H54 (cell line): ENCODE data around the gene MUL1.
A peak's percentile ranks its signal among the peaks of the same experiment; 100 is the strongest.
"Not testable (repeated sequence)": the region's sequence is repeated elsewhere in the genome, so short reads cannot be mapped to it uniquely, and the experiment has no call there.

ENCODE experiments used
- DNase-seq: peaks from one replicate; pipeline ENCODE4 v3.0.0; 2011; ENCODE audit warnings: low spot score, mixed read lengths; ENCODE audit not compliant: insufficient read length
- FAIRE-seq: peaks from 3 replicates; lab custom pipeline; 2011; peaks lifted over from hg19 to GRCh38; lab: Jason Lieb, UNC
- POLR2A ChIP-seq: IDR thresholded peaks from 2 replicates; pipeline ENCODE4 v1.6.1; 2011; ENCODE audit warnings: low read depth, mild to moderate bottlenecking, low read length

MUL1 gene

DNA sequence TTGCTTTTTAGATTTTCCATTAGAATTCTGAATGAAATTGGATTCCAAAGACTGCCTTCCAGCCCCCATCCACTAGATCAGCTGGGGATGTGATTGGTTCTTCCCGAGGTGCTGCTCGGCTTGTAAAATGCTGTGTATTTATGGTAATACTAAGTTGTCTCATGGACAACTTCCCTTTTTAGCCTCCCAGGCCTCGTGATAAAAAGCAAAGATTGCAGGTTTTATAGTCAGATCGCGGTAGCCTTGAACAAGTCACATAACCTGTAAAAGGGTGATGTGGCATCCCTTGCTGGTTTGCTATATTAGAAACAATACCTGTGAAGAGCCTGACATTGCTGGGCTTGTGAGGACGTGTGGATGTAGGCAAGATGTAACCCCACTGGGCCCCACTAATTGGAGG, 10.4 kb downstream of the MUL1 start:
- no peak for DNase-seq
- no peak for TF ChIP-seq POLR2A
- FAIRE-seq = no peak

- DNase-seq, FAIRE-seq: not testable (repeated sequence)
Observed at GRCh38 chr1:20496725-20497383, 11.1 kb downstream of the MUL1 start.

DNA sequence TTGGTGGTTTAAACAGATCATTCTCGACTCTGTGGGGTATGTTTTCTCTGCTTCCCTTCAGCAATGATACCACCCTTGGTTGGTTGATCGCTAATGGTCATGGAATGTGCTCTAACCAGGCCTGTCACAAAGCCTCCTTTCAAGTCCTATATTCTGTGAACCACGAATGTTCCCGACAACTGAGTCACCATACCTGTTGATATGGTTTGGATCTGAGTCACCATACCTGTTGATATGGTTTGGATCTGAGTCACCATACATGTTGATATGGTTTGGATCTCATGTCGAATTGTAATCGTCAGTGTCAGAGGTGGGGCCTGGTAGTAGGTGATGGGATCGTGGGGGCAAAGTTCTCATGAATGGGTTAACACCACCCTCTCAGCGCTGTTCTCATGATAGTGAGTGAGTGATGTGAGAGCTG, 11.7 kb downstream of the MUL1 start:
- TF ChIP-seq POLR2A = no peak
- no peak for FAIRE-seq
- no peak for DNase-seq

- no peak for FAIRE-seq
- no peak for DNase-seq
- no peak for TF ChIP-seq POLR2A
Observed at GRCh38 chr1:20495661-20496060, 12.3 kb downstream of the MUL1 start.

- no peak for TF ChIP-seq POLR2A
- FAIRE-seq (peak; percentile 61), DNase-seq (no peak)
Observed at GRCh38 chr1:20494609-20495311, 13.2 kb downstream of the MUL1 start.

GRCh38 chr1:20493839-20494608, 13.9 kb downstream of the MUL1 start:
- TF ChIP-seq POLR2A = no peak
- DNase-seq (no peak), FAIRE-seq (peak; percentile 74)

DNA sequence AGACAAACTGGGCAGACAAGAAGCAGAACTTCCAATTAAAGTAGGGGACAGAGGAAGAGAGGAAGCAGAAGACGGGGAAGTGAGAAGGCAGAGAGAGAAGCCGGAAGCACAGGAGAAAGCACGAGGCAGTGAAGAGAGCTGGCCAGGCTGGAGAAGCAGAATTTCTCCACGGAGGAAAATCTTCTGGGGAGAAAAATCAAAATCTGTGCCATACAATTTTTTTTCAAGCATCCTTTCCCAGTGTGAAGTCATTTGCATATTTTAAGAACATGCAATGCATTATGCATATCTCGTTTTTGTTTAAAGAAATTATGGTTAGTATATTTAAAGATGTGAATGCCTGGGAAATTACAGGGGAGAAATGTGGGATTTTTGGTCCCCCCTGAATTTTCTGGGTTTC, 14.6 kb downstream of the MUL1 start:
- DNase-seq (no peak), FAIRE-seq (no peak)
- no peak for TF ChIP-seq POLR2A

DNA sequence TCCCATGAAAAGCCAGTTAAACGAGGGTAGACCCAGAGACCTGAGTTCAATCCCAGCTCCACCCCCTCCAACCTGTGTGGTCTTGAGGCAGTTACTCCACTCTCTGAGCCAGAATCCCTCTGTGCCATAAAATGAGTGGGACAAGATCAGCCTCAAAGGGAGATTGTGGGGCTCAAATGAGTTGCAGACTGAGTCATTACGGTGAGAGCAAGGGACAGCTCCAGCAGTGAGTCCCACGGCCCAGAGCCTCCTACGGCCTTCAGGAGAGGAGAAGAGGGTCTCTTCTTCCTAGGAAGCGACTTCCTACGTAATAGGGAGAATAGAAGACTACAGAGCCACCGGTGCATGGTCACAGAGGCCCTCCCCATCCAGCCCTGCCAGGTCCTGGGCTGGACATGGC, 15.2 kb downstream of the MUL1 start:
- DNase-seq = no peak
- TF ChIP-seq POLR2A = no peak
- FAIRE-seq = no peak

DNA sequence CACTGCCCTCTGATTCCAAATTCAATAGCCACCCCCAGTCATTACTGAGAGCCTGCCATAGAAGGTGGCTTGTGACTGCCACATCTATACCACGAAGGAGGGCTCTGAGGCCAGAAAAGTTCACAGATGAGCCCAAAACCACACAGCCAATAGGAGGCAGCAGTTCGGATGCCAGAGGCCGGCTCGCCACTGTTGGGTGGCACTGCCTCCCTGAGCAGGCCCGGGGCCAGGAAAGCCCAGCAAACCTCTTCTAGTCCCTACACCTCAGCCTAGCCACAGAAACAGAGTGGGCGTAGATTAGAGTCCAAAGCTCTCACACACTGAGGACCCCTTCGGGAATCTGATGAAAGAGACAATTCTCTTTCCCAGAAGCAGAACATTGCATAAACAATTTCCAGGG, 16.1 kb downstream of the MUL1 start:
- DNase-seq (no peak), FAIRE-seq (no peak)
- no peak for TF ChIP-seq POLR2A

DNA sequence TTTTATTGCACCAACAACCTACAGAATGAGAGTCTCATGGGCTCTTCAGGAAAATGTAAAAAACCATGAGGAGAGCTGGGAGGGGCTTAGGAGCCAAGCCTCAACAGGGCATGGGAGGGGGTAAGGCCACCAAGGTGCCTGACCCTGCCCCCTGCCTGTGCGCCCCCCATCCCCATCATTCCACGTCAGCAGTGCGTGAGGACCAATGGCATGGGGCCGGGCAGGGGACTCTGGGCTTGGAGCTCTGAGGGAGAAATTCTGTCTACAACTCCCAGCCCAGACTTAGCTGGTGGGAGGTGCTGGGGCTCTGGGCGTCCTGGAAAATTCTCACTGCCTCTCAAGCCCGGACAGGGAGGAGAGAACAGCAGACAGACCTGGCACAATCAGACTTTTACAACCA, 16.8 kb downstream of the MUL1 start:
- FAIRE-seq = no peak
- no peak for DNase-seq
- no peak for TF ChIP-seq POLR2A

DNA sequence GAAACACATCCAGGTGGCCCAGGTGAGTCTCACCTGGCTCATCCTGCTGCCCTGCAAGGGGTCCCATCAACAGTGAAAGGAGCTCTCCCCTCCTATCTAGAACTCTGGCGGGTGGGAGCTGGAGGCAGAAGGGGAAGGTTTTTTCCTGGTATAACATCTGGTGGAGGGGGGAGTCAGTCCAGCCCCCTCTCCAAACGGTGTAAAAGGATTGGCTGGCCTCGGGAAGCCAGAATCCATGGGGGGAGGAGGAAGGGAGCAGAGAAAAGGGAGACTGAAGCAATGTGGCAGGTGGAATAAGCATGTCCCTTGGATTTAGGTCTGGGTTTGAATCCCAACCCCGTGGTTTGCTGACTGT, 20.7 kb downstream of the MUL1 start:
- DNase-seq (no peak), FAIRE-seq (no peak)
- no peak for TF ChIP-seq POLR2A

DNA sequence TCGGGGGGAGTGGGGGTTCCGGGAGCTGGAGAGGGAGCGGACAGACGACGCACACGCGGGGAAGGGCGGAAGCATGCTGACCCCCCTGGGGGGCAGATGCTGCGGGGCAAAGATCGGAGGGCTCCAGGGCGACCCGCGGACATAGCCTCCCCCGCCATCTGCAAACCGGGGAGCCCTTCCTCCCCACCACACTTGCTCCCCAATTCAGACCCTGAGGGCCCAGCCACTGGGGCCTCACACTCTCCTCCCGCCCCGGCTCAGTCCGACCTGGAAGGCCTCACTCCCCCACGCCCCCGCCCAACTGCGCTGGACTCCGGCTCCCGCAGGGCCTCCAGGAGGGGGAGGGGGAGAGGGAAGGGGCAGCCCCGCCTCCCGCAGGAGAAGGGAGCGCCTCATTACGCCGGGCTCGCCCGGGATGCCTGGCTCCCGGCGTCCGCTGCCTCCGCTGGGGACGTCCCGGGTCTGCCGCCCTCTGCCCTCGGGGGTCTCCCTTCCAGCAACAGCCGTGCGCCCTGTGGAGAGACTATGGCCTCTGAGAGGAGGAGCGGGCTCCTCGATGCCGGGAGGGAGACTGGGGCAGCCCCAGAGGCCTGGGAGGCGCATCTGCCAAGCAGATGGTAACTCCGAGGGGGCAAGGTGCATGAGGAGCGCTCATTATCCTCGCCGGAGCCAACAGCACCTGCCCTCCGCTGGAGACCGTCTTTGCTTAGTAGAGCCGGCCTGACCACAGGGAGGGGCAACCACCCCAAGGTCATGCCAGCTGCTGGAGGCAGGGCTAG, 21.3 kb downstream of the MUL1 start:
- TF ChIP-seq POLR2A = no peak
- DNase-seq (no peak), FAIRE-seq (no peak)

- peak; percentile 22; the same call in 1 of the 2 replicates for TF ChIP-seq POLR2A
- peak; percentile 70 for DNase-seq
- no peak for FAIRE-seq
Observed at GRCh38 chr1:20485527-20486456, 22.2 kb downstream of the MUL1 start, which contains the start of gene CAMK2N1. Gene CAMK2N1, minus strand, starts transcription at chr1:20486210. Its CDS starts 831 bp downstream, at chr1:20485379.
